Retinal pigment epithelial cell (primary cell): ENCODE data around the gene ATF5.
"Not testable (repeated sequence)": the region's sequence is repeated elsewhere in the genome, so short reads cannot be mapped to it uniquely, and the experiment has no call there.

Experiments
- DNase-seq: peaks from one replicate; pipeline ENCODE4 v3.0.0-alpha.2; 2010; ENCODE audit warnings: low read depth
- H3K4me3 ChIP-seq: 2 replicates; pipeline ENCODE4 v1.5.1; 2011; ENCODE audit warnings: mild to moderate bottlenecking, low read length, control low read depth, moderate library complexity
- TF ChIP-seq, protein P1 (sequence below): conservative IDR thresholded peaks from 2 replicates; pipeline ENCODE4 v1.5.1; 2011; ENCODE audit warnings: low read depth, low read length, control low read depth, inconsistent platforms

ATF5 gene

GRCh38 chr19:49957262-49957915, 28.4 kb downstream of the ATF5 start:
- TF ChIP-seq, protein P1, sequence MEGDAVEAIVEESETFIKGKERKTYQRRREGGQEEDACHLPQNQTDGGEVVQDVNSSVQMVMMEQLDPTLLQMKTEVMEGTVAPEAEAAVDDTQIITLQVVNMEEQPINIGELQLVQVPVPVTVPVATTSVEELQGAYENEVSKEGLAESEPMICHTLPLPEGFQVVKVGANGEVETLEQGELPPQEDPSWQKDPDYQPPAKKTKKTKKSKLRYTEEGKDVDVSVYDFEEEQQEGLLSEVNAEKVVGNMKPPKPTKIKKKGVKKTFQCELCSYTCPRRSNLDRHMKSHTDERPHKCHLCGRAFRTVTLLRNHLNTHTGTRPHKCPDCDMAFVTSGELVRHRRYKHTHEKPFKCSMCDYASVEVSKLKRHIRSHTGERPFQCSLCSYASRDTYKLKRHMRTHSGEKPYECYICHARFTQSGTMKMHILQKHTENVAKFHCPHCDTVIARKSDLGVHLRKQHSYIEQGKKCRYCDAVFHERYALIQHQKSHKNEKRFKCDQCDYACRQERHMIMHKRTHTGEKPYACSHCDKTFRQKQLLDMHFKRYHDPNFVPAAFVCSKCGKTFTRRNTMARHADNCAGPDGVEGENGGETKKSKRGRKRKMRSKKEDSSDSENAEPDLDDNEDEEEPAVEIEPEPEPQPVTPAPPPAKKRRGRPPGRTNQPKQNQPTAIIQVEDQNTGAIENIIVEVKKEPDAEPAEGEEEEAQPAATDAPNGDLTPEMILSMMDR, result no peak
- DNase-seq, result no peak
- H3K4me3 ChIP-seq, result no peak overlapping the region

GRCh38 chr19:49958144-49958543, 29.1 kb downstream of the ATF5 start:
- not testable (repeated sequence) for DNase-seq

GRCh38 chr19:49958596-49958995, 29.6 kb downstream of the ATF5 start:
- not testable (repeated sequence) for H3K4me3 ChIP-seq, DNase-seq

More at GRCh38 chr19:49958144-49958543, 29.1 kb downstream of the ATF5 start:
- H3K4me3 ChIP-seq, result not testable (repeated sequence)

DNA sequence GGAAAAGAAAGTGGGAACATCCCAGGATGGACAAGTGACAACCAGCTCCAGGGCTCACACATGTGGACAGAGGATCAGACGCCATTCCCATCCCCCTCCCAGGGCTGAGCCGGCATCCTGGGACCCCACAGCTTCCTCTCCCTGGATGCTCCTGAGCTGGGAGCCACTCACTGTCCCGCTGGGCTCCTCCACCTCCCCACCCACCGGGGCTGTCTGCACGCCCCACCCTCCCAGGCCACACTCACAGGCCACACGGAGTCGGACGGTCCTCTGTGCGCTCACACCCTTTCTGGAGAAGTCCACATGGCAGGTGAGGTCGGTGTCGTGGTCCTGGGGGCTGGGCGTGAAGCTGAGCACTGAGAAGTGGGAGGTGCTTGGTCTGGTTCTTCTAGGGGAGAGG, 30.9 kb downstream of the ATF5 start:
- not testable (repeated sequence) for H3K4me3 ChIP-seq, DNase-seq

GRCh38 chr19:49960980-49961379, 32.0 kb downstream of the ATF5 start, which contains the start of gene SIGLEC11:
Gene SIGLEC11, minus strand, starts transcription at chr19:49961172. Its CDS starts 91 bp downstream, at chr19:49961081.
- not testable (repeated sequence) for H3K4me3 ChIP-seq, DNase-seq

- TF ChIP-seq, protein P1, result no peak
- H3K4me3 ChIP-seq, result no peak overlapping the region
- DNase-seq, result no peak
Measured at GRCh38 chr19:49968279-49968922, 39.4 kb downstream of the ATF5 start.

DNA sequence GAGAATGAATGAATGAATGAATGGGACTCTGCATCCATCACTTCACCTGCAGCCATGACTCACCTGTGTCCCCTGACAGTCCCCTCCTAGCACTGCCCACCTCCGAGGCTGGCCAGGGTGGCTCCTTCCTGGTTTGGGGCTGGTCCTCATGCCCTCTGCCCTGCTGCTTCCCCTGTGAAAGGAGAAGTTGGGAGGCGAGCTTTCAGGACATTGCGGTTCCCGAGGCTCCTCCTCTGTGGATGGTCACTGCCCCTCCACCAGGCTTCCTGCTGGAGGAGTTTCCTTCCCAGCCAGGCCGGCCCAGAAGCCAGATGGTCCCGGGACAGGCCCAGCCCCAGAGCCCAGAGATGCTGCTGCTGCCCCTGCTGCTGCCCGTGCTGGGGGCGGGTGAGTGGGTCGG, 40.4 kb downstream of the ATF5 start:
- DNase-seq, H3K4me3 ChIP-seq: not testable (repeated sequence)

- TF ChIP-seq, protein P1, result no peak
- no peak for DNase-seq
- no peak overlapping the region for H3K4me3 ChIP-seq
Measured at GRCh38 chr19:49971991-49972411, 43.0 kb downstream of the ATF5 start.

DNA sequence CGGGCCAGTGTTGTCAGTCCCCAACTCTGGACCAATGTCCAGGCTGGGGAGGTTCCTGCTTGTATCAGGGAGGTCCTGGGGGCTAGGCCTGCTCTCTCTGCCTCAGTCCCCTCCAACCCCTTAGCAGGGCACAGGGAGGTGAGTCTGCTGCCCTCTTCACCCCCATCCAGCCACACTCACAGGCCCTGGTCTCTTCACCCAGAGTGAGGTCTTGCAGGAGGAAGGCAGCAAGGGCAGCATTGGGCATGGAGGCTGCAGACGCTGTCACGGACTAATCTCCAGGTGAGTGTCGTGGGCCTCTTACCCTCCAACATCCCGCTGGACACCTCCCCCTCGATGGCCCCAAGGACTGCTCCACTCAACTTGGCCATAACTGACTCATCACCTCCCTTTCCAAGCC, 43.8 kb downstream of the ATF5 start:
- TF ChIP-seq, protein P1, result no peak
- H3K4me3 ChIP-seq, result no peak overlapping the region
- DNase-seq, result no peak

- no peak overlapping the region for H3K4me3 ChIP-seq
- DNase-seq, result no peak
- TF ChIP-seq, protein P1, result no peak
Measured at GRCh38 chr19:49973987-49974386, 45.0 kb downstream of the ATF5 start.
